GM19351 (cell line): Measurements from ENCODE around the gene IGF2BP3.
"Not testable (repeated sequence)": the region's sequence is repeated elsewhere in the genome, so short reads cannot be mapped to it uniquely, and the experiment has no call there.

Experiments used
- ATAC-seq: cut with Tn5 transposase; IDR thresholded peaks from one replicate; pipeline ENCODE4 v1.9.1; 2021; ENCODE audit warnings: mild to moderate bottlenecking, moderate library complexity; ENCODE audit not compliant: unreplicated experiment

Gene IGF2BP3

DNA sequence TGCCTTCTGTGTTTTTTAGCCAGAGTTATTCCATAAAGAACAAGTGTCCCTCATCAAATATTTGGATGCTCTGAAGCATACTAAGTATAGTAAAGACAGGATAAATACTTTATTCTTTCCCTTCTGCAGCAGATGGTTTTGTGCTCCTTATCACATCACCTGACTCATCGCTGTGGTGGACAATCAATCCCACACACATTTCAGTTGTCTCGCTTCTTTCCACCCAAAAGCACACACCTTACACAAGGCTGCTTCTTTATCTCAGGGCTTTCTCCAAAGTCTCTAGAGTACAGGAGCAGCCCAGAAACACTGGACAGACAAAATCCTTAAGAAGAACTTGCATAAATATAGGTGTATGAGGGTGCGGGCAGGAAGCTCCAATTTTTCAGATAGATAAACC lies 43.4 kb downstream of the IGF2BP3 start:
- ATAC-seq, result no peak

DNA sequence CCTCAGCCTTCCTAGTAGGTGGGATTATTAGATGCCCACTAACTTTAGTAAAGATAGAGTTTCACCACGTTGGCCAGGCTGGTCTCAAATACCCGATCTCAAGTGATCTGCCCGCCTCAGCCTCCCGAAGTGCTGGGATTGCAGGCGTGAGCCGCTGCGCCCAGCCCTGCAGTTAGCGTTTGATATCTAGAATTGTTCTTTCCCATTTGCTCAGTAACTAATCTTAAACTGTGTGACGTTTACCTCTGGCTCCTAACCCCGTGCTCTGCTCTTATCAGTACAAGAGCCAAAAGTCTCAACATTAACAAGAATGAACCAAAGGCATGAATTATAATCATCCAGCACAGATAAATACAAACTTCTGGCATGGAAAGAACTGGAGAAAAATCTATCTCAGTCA lies 47.4 kb downstream of the IGF2BP3 start:
- no peak for ATAC-seq

DNA sequence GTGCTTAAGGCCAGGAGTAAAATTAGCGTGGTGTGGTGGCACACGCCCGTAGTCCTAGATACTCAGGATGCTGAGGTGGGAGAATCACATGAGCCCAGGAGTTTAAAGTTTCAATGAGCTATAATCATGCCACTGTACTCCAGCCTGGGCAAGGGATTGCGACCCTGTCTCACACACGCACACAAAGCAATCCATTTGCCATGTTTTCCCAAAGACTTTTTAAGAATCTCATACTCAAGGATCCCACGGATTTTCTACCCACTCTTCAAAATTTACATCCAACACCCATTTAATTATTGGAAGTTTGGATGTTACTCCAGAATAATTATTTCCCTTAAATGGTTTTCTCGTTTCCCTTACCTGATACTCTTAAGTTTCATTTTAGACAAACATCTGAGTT lies 47.9 kb downstream of the IGF2BP3 start:
- ATAC-seq, result no peak

DNA sequence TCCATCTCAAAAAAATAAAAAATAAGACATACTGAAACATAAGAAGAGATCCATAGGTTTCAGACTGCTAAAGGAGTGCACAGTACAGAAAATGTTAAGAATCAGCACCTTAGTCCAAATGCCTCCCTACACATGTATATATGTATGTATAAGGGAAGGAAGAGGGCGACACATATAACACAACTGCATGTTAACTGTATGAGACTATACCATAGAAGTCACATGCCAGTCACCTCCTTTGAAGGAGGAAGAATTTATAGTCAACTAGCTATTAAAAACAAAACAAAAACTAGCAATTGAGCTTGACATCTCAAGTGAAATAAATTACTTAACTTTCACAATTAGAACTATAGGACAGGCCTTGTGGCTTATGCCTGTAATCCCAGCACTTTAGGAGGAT lies 50.4 kb downstream of the IGF2BP3 start:
- ATAC-seq, result no peak

DNA sequence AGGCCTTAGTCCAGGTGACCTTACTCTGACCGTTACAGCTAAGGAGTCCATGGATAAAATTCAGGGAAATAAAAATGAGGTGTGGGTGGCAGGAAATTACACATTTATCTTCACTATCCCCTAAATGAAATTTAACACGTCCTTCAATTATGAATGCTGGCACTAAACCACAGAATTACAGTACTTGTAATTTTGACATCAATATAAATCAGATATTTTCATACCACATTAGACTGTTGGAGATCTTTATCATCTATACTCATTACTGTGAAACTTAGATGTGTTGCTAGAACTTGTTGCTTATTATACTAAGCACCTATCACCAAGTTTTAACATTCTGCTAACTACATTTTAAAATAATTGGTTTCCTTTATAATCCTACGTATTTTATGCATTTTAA lies 51.1 kb downstream of the IGF2BP3 start:
- no peak for ATAC-seq

DNA sequence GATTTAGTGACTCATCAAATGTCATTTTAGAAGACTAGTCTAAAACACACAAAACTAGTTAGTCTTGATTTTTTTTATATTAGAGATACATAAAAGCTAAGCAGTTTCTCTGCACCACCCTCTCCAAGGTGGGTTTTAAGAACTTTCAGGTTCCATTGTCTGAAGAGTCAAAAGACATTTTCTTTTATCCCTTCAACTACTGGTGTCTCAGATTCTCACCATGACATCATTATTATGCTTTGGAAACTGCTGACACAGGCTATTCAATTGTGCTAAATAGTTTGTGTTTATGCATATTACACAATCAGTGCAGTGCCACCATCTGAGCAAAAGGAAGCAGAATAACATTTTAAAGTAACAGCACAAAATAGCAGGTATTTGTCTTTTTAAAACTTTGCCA lies 52.2 kb downstream of the IGF2BP3 start:
- ATAC-seq, result no peak

DNA sequence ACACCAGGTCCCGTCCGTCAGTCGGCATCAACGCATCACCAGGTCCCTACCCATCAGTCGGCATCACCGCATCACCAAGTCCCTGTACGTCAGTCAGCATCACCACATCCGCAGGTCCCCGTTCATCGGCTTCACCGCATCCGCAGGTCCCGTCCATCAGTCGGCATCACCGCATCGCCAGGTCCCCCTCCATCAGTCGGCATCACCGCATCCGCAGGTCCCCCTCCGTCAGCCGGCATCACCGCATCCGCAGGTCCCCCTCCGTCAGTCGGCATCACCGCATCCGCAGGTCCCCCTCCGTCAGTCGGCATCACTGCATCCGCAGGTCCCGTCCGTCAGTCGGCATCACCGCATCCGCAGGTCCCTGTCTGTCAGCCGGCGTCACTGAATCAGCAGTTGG lies 55.1 kb downstream of the IGF2BP3 start:
- no peak for ATAC-seq

DNA sequence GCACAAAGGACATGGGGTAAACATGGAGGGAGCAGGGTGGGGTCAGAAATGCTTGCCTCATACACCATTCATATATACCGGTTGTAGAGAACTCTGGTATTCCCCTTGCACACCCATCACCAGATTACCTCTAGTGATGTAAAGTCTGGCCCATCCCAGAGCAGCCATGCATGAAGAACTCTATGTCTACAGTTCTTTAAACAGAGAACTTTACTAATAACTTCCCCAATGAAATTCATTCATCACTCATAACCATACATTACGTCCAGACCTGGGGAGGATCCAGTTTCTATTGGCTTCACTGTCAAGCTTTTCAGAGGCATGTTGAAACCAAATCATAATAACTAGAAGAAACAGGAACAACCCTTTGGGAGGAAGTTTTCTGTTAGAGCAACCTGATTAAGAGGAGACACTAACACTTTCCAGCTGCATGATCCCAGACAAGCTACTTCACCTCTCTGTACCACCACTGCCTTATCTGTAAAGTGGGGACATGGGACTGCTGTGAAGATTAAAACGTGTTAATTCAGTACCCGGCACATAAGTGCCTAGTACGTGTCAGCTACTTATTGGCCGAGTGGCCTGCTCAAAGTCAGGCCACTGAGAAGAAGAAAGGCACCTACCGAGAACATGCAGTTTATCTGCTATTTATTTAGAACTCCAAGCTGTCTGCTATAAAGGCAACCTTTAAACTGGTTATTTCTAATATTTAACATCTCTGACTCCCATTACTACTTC lies 59.7 kb downstream of the IGF2BP3 start:
- ATAC-seq, result peak; percentile 92

DNA sequence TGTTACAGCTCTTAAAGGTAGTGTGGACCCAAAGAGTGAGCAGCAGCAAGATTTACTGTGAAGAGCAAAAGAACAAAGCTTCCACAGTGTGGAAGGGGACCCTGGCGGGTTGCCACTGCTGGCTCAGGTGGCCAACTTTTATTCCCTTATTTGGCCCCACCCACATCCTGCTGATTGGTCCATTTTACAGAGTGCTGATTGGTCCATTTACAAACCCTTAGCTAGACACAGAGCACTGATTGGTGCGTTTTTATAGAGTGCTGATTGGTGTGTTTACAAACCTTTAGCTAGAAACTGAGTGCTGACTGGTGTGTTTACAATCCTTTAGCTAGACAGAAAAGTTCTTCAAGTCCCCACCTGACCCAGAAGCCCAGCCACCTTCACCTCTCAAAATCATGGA lies 63.7 kb downstream of the IGF2BP3 start:
- not testable (repeated sequence) for ATAC-seq

DNA sequence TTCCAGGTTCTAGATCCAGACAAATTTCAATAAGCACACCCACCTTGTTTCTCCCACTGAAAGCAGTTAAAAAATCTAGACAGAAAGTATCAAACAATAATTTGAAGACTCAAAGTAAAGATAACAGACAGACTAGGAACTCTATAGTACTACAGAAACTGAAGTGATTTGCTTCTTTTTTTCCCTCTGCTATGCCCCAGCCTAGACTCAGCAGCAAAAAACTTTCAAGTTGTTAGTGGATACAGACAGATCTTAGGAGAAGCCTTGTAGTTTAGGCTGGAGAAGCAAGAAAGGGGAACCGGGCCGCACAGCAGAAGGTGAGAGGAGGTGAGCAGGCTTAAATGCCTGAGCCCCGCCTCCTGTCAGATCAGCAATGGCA lies 65.1 kb downstream of the IGF2BP3 start:
- no peak for ATAC-seq

DNA sequence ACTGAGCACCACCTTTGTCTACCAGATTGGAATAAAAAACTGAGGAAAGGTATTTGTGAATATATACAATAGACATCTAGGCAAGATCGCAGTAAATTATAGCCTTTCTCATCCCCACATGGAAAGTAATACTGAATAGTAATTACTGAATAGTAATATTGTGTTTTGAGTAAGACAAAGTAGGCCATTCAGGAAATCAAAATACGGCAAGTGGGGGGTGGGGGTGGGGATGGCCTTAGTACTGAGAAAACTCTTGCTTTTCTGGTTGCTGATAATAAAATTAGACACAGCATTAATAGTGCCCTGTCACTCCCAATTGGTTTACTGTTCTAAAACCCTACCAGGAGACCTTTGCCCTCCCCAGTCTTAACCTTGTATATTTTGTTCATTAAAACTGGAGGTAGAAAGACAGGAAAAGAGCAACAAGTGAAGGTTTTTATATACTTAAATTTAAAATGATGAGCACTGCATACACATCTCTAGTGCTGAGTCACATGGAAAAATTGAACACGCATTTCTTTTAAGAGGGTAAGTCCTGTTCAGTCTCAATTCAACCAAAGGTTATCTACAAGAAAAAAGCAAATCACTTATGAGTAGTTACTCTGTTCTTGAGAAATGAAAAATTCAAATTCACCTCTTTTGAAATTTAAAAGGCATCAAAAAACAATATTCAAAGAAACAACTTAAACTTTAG lies 65.6 kb downstream of the IGF2BP3 start:
- no peak for ATAC-seq

DNA sequence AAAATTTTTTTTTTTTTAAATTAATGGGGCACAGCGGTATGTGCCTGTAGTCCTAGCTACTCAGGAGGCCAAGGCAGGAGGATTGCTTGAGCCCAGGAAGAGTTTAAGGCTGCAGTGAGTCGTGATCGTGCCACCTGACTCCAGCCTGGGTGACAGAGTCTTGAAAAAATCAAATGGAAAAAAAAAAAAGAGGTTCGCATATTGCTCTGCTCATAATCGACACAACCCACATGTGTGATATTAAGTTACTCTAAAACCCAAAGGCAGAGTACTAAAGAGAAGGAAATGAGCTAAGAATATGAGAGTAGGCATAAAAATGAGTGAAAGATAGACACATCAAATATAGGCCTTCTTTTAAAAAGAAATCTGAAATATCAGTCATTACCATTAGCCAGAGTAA lies 66.3 kb downstream of the IGF2BP3 start:
- no peak for ATAC-seq

DNA sequence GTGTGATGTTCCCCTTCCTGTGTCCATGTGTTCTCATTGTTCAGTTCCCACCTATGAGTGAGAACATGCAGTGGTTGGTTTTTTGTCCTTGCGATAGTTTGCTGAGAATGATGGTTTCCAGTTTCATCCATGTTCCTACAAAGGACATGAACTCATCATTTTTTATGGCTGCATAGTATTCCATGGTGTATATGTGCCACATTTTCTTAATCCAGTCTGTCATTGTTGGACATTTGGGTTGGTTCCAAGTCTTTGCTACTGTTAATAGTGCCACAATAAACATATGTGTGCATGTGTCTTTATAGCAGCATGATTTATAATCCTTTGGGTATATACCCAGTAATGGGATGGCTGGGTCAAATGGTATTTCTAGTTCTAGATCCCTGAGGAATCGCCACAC lies 72.2 kb downstream of the IGF2BP3 start:
- not testable (repeated sequence) for ATAC-seq

DNA sequence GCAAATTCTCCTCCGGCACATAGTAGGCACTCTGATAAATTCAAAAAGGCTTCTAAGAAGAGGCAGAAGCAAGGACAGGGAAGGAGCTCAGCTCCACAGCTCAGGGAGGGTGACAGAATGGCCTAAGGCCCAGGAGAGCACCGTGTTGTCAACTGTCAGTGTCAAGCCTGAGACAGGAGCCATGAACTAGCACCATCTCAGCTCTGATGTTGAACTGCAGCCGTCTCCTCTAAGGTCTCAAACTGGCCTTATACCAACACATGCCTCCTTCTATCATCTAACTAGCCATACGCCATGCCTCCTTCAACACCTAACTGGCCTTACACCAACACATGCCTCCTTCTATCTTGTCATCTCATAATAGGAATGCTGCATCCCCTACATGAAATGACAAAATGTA lies 73.0 kb downstream of the IGF2BP3 start:
- no peak for ATAC-seq

DNA sequence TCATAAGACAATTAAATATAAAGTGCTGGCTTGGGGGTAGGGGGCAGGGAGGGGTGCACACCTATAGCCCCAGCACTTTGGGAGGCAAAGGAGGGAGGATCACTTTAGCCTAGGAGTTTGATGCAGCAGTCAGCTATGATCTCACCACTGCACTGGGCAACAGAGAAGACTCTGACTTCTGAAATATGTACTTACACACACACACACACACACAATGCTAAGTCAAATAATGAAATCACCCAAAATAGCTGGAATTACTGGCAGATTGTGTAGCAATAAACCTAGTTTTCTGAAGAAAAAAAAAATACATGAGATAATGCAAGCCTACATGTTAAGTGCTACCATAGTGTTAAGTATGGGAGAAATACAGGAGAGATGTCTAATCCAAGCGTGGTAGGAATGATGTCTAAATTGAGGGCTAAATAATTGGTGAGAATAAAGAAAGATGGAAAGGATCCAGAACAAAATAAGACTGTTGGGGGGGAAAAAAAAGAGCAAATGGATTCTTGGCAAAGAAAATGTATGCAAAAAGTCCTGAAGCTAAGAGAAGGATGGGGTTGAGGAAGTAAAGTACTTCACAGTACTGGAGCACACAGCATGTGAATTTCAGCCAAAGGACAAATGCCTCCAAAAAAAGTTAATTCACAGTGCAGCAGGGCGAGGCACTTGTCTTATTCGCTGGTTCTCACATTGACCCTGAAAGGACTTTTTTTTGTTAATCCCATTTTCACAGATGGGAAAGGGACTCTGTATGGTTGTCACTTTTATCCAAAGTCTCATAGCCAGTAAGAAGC lies 73.9 kb downstream of the IGF2BP3 start:
- no peak for ATAC-seq

DNA sequence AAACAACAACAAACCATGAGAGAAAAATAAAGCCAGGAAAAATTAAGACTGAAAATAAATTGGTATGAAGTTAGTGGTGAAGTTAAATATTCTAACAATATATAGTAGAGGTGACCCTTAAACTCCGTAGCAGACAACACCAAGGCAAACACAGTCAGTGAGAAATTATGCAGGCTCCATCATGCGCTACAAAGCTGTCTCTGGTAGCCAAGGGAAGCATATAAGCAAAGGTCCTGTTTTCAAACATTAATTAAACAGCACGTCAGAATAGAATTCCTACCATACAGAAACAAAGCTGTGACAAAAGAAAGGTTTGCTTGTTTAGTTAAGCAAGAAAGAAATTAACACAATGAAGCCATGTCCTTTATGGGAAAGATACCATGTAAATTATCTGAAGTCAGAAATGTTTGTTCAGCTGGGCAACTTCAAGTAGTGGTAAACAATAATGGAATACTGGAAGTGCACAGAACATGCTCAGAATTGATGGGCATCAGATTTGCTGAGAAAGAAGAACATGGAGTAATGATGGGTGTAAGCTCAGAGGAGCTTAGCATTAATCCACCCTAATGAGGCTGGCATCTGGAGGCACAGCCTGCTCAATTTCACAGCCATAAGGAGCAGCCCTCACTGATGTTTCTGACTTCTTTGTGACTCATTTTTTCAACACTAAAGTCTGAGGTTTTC lies 75.7 kb downstream of the IGF2BP3 start:
- no peak for ATAC-seq

DNA sequence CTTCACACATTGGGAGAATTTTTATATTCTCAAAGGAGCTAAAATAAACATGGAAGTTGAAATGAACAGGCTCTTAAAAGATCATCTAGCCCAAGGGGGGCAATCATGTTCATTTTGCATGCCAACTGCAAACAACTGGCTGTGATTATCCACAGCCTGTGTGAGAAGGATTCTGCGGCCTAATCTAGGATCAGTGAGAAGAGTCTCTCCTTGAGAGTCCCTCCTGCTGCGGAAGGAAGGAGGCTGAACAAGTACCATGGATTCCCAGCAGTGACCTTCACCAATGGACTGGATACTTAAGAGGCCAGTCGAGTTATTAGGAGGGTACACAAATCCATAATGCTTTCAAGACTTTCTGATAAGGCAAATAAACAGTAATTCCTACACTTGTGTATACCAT lies 76.7 kb downstream of the IGF2BP3 start:
- ATAC-seq, result no peak

DNA sequence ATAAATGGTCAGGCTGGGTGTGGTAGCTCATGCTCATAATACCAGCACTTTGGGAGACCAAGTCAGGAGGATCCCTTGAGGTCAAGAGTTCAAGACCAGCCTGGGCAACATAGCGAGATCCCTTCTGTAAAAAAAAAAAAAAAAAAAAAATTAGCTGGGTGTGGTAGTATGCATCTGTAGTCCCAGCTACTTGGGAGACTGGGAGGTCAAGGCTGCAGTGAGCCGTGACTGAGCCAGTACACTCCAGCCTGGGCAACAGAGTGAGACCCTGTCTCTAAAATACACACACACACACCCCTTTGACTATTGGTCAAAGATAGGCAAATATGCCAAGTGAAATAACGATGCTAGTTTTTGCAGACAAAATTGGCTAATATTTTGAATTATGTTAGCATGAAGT lies 80.6 kb downstream of the IGF2BP3 start:
- no peak for ATAC-seq

DNA sequence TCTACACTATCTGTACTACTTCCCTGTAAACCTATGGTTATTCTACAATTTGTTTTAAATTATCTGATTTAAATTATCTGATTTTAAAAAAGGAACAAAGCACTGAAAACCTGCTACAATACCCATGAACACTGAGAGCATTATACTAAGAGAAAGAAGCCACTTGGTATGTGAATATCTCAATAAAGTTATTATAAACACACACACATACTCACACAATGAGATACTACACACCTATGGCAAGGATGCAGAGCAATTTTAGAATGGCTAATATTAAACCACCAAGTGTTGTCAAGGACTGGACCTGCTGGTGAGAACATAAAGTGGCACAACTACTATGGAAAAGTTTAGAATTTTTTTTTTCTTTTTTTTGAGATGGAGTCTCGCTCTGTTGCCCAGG lies 82.7 kb downstream of the IGF2BP3 start:
- ATAC-seq, result no peak

DNA sequence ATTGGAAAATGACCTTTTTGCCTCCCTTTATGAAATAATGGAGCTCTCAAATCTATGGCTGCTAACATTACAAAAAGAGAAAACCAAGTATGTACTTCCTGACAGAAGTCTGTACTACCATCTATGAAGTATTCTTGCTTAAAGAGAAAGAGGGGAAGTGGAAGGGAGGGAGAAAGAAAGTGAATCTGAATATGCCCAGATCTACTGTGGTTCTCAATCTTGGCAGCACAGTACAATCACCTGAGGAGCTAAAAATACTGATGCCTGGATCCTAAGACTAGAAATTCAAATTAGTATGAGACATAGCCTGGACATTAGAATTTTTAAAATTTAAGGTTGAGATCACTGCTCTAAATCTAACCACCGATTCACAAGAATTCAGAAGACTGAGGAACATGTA lies 85.2 kb downstream of the IGF2BP3 start:
- no peak for ATAC-seq

DNA sequence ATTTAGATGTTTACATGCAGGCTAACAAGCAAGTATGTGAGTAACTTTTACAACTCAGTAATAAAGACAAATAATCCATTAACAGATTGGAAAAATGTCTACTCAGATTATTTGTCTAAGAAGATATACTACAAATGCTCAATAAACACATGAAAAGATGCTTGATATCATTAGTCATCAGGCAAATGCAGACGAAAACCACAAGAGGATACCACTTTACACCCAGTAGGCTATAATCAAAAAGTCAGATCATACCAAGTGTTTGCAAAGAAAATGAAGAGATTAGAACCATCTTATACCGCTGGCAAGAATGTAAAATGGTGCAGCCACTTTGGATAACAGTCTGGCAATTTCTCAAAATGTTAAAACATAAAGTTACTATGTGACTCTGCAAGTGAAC lies 87.1 kb downstream of the IGF2BP3 start:
- ATAC-seq, result no peak
